Stimulated activated CD4-positive, alpha-beta T cell treated with anti-CD3 and anti-CD28 coated beads, Interleukin-12 subunit alpha, Interleukin-12 subunit beta, amount 100 ng/mL, for 4 hours (primary cell): ENCODE data around the gene TTLL5.
A peak's percentile ranks its signal among the peaks of the same experiment; 100 is the strongest.
"Not testable (repeated sequence)": the region's sequence is repeated elsewhere in the genome, so short reads cannot be mapped to it uniquely, and the experiment has no call there.

Experiments
- DNase-seq: peaks from one replicate; pipeline ENCODE4 v3.0.0-alpha.2; 2020

The TTLL5 gene

GRCh38 chr14:75650253-75651058 is 10.6 kb upstream of the TTLL5 start:
- DNase-seq = no peak

- no peak for DNase-seq
Measured at GRCh38 chr14:75653563-75653962, 7.5 kb upstream of the TTLL5 start.

- peak; percentile 81 for DNase-seq
Measured at GRCh38 chr14:75654127-75654732, 6.8 kb upstream of the TTLL5 start.

- no peak for DNase-seq
Measured at GRCh38 chr14:75655235-75655634, 5.8 kb upstream of the TTLL5 start.

GRCh38 chr14:75657331-75657730 is 3.7 kb upstream of the TTLL5 start:
- no peak for DNase-seq

GRCh38 chr14:75658957-75659356 is 2.1 kb upstream of the TTLL5 start:
- no peak for DNase-seq

- no peak for DNase-seq
Measured at GRCh38 chr14:75660238-75660629, 812 bp upstream of the TTLL5 start.

- DNase-seq = no peak
Measured at GRCh38 chr14:75661499-75661814, 411 bp downstream of the TTLL5 start.

GRCh38 chr14:75662966-75663365 is 1.9 kb downstream of the TTLL5 start:
- DNase-seq = no peak

GRCh38 chr14:75667099-75667765 is 6.2 kb downstream of the TTLL5 start:
- no peak for DNase-seq

- DNase-seq = no peak
Measured at GRCh38 chr14:75672605-75673192, 11.7 kb downstream of the TTLL5 start.

GRCh38 chr14:75673345-75674035 is 12.4 kb downstream of the TTLL5 start:
- DNase-seq = no peak

- no peak for DNase-seq
Measured at GRCh38 chr14:75675265-75675960, 14.4 kb downstream of the TTLL5 start.

- DNase-seq = no peak
Measured at GRCh38 chr14:75685910-75686309, 24.9 kb downstream of the TTLL5 start.

- no peak for DNase-seq
Measured at GRCh38 chr14:75689012-75689411, 28.0 kb downstream of the TTLL5 start.

- DNase-seq = no peak
Measured at GRCh38 chr14:75690010-75690409, 29.0 kb downstream of the TTLL5 start.

GRCh38 chr14:75695025-75695424 is 34.0 kb downstream of the TTLL5 start:
- DNase-seq = not testable (repeated sequence)

- no peak for DNase-seq
Measured at GRCh38 chr14:75697386-75697785, 36.3 kb downstream of the TTLL5 start.

GRCh38 chr14:75697918-75698317 is 36.9 kb downstream of the TTLL5 start:
- no peak for DNase-seq

GRCh38 chr14:75699331-75699730 is 38.3 kb downstream of the TTLL5 start:
- DNase-seq = no peak

- DNase-seq = no peak
Measured at GRCh38 chr14:75700295-75700694, 39.2 kb downstream of the TTLL5 start.

- DNase-seq = no peak
Measured at GRCh38 chr14:75702122-75702521, 41.1 kb downstream of the TTLL5 start.
